ENCODE results near the gene CTSC. TPM values are rescaled to one million over a fixed set of nuclear protein-coding genes. Genes with fewer than 3 reads are reported as not detected.

The CTSC gene
- total RNA-seq, 1 experiment from 2014 or later, result 80.2 TPM

DNA sequence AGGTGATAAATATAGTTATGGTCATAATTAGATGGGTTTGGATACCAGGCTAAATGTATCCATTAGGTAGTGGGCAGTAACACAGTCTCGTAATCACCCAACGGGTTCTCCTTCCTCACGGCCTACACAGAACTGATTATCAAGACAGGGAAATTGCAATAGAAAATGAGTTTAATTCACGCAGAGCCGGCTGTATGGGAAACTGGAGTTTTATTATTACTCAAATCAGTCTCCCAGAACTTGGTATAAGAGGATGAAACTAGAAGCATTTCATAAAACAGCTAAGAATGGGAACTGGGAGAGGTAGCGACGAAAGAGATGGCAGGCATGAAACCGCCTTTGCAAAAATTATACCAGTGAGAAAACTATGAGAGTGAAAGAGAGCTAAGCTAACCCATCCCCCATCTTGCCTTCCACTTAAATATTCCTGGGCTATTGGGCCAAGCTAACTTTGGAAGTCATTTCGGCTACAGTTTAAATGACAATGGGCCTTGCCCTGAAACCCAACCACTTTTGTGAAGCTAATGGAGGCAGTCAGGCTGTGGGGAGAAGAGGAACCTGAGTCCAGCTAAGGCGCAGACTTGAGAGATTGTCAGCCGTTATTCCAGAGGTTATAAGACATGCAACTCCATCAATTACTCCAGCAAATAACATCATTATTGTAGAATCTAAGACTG, 29.6 kb downstream of the CTSC start:
- in situ Hi-C loops (cut with HindIII; ENCODE audit: low pct_unique_long_range_greater_than_20kb, low sequenced_read_pairs), result no loop called here

DNA sequence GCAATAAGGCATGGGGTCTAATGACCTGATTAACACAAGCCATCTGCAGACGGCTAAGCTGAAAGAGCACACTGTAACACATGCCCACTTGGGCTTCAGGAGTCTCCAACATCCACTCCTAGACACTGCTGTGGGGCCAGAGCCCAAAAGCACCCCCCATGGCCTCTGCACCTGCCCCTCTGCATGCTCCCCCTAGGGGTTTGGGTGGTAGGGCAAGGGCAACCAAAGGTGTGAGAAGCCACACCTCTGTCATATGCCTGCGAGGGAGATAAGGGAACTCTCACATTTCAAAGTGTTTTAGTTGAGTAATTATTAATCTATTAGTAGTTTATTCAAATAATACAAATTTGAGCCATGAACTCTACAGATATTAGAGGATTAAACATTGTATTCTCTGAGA, 30.8 kb downstream of the CTSC start:
- ATAC-seq (no peak), DNase-seq (ENCODE audit: low read depth, low spot score) (no peak)
- Histone ChIP-seq H3K4me3 (ENCODE audit: low read depth in 2 of 2, low read length in 2 of 2) (no peak overlapping the region), H3K36me3 (ENCODE audit: control insufficient read depth, insufficient read depth, low read length) (no peaks in the 10 kb centered on the region), H3K27me3 (ENCODE audit: control insufficient read depth, insufficient read depth, low read length) (no peaks in the 10 kb centered on the region), H3K27ac (ENCODE audit: low read length) (no peak overlapping the region), H3K9me3 (ENCODE audit: control insufficient read depth, insufficient read depth, low read depth, low read length) (no peaks in the 10 kb centered on the region), H3K4me1 (ENCODE audit: control insufficient read depth, insufficient read depth, low read length) (no peaks in the 10 kb centered on the region)
- TF ChIP-seq, protein P1, sequence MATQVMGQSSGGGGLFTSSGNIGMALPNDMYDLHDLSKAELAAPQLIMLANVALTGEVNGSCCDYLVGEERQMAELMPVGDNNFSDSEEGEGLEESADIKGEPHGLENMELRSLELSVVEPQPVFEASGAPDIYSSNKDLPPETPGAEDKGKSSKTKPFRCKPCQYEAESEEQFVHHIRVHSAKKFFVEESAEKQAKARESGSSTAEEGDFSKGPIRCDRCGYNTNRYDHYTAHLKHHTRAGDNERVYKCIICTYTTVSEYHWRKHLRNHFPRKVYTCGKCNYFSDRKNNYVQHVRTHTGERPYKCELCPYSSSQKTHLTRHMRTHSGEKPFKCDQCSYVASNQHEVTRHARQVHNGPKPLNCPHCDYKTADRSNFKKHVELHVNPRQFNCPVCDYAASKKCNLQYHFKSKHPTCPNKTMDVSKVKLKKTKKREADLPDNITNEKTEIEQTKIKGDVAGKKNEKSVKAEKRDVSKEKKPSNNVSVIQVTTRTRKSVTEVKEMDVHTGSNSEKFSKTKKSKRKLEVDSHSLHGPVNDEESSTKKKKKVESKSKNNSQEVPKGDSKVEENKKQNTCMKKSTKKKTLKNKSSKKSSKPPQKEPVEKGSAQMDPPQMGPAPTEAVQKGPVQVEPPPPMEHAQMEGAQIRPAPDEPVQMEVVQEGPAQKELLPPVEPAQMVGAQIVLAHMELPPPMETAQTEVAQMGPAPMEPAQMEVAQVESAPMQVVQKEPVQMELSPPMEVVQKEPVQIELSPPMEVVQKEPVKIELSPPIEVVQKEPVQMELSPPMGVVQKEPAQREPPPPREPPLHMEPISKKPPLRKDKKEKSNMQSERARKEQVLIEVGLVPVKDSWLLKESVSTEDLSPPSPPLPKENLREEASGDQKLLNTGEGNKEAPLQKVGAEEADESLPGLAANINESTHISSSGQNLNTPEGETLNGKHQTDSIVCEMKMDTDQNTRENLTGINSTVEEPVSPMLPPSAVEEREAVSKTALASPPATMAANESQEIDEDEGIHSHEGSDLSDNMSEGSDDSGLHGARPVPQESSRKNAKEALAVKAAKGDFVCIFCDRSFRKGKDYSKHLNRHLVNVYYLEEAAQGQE (IDR thresholded peaks at IDR 0.05; ENCODE audit: insufficient read depth in 1 of 2, low read depth in 2 of 2, low read length in 1 of 2), result no peak
- no peak for TF ChIP-seq SIN3A (IDR thresholded peaks at IDR 0.05; ENCODE audit: borderline replicate concordance, insufficient read depth, low read depth, low read length)
- TF ChIP-seq TCF7L2 (IDR thresholded peaks at IDR 0.05; ENCODE audit: low read depth, low read length), result no peak
- TF ChIP-seq, protein P2, sequence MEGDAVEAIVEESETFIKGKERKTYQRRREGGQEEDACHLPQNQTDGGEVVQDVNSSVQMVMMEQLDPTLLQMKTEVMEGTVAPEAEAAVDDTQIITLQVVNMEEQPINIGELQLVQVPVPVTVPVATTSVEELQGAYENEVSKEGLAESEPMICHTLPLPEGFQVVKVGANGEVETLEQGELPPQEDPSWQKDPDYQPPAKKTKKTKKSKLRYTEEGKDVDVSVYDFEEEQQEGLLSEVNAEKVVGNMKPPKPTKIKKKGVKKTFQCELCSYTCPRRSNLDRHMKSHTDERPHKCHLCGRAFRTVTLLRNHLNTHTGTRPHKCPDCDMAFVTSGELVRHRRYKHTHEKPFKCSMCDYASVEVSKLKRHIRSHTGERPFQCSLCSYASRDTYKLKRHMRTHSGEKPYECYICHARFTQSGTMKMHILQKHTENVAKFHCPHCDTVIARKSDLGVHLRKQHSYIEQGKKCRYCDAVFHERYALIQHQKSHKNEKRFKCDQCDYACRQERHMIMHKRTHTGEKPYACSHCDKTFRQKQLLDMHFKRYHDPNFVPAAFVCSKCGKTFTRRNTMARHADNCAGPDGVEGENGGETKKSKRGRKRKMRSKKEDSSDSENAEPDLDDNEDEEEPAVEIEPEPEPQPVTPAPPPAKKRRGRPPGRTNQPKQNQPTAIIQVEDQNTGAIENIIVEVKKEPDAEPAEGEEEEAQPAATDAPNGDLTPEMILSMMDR (IDR thresholded peaks at IDR 0.05), result no peak
- TF ChIP-seq POLR2AphosphoS5 (IDR thresholded peaks at IDR 0.05; ENCODE audit: low read depth, low read length), result no peak
- intact Hi-C loops (cut with micrococcal nuclease; ENCODE audit: unreplicated experiment), result no loop called here
- BruUV-seq (replicated peaks), result no TSS peak
- in situ Hi-C loops (cut with HindIII; ENCODE audit: low pct_unique_long_range_greater_than_20kb, low sequenced_read_pairs), result no loop called here
- POLR2A ChIA-PET, result no interaction called here
- CTCF ChIA-PET, result no interaction called here

More for the DNA sequence above, 29.6 kb downstream of the CTSC start:
- Histone ChIP-seq H3K27me3 (ENCODE audit: control insufficient read depth, insufficient read depth, low read length) (no peaks in the 10 kb centered on the region), H3K36me3 (ENCODE audit: control insufficient read depth, insufficient read depth, low read length) (no peaks in the 10 kb centered on the region), H3K9me3 (ENCODE audit: control insufficient read depth, insufficient read depth, low read depth, low read length) (no peaks in the 10 kb centered on the region), H3K27ac (ENCODE audit: low read length) (no peak overlapping the region), H3K4me3 (ENCODE audit: low read depth in 2 of 2, low read length in 2 of 2) (no peak overlapping the region), H3K4me1 (ENCODE audit: control insufficient read depth, insufficient read depth, low read length) (no peaks in the 10 kb centered on the region)
- CTCF ChIA-PET, result no interaction called here
- intact Hi-C loops (cut with micrococcal nuclease; ENCODE audit: unreplicated experiment), result no loop called here
- POLR2A ChIA-PET, result no interaction called here
- TF ChIP-seq, protein P1 (IDR thresholded peaks at IDR 0.05; ENCODE audit: insufficient read depth in 1 of 2, low read depth in 2 of 2, low read length in 1 of 2), result no peak
- TF ChIP-seq POLR2AphosphoS5 (IDR thresholded peaks at IDR 0.05; ENCODE audit: low read depth, low read length) (no peak), TCF7L2 (IDR thresholded peaks at IDR 0.05; ENCODE audit: low read depth, low read length) (no peak), SIN3A (IDR thresholded peaks at IDR 0.05; ENCODE audit: borderline replicate concordance, insufficient read depth, low read depth, low read length) (no peak)
- TF ChIP-seq, protein P2 (IDR thresholded peaks at IDR 0.05), result no peak
- DNase-seq (ENCODE audit: low read depth, low spot score), result no peak
- BruUV-seq (replicated peaks), result no TSS peak
- ATAC-seq, result no peak
